Smooth muscle cell (in vitro differentiated cells): ENCODE results near the gene ETF1. TPM values are rescaled to one million over a fixed set of nuclear protein-coding genes. Genes with fewer than 3 reads are reported as not detected.

ENCODE experiments used
- DNase-seq: peaks from one replicate; lab custom pipeline; 2025; ENCODE audit not compliant: unreplicated experiment; lab: John Stamatoyannopoulos, UW
- H2AFZ ChIP-seq: fragments of 200-600 bp; sonication (generic); 2 replicates; pipeline ENCODE4 v1.6.0; 2016; ENCODE audit warnings: antibody characterized with exemption, low read depth, mild to moderate bottlenecking
- H3F3A ChIP-seq: fragments of 200-600 bp; sonication (generic); 2 replicates; pipeline ENCODE4 v1.6.0; 2017; ENCODE audit warnings: antibody characterized with exemption, low read depth
- H3K27ac ChIP-seq: fragments of 200-600 bp; sonication (generic); 2 replicates; pipeline ENCODE4 v1.5.1; 2016; ENCODE audit warnings: low read depth, mild to moderate bottlenecking
- H3K27me3 ChIP-seq: fragments of 200-600 bp; sonication (generic); 2 replicates; pipeline ENCODE4 v1.6.1; 2016; ENCODE audit warnings: low read depth, mild to moderate bottlenecking
- H3K36me3 ChIP-seq: fragments of 200-600 bp; sonication (generic); 2 replicates; pipeline ENCODE4 v1.5.1; 2016; ENCODE audit warnings: low read depth
- H3K4me1 ChIP-seq: fragments of 200-600 bp; sonication (generic); 2 replicates; pipeline ENCODE4 v1.5.1; 2016; ENCODE audit warnings: low read depth
- H3K4me2 ChIP-seq: fragments of 200-600 bp; sonication (generic); 2 replicates; pipeline ENCODE4 v1.6.0; 2016; ENCODE audit warnings: mild to moderate bottlenecking
- H3K4me3 ChIP-seq: fragments of 200-600 bp; sonication (generic); 2 replicates; pipeline ENCODE4 v1.5.1; 2016; ENCODE audit warnings: mild to moderate bottlenecking
- H3K79me2 ChIP-seq: fragments of 200-600 bp; sonication (generic); 2 replicates; pipeline ENCODE4 v1.6.0; 2016; ENCODE audit warnings: low read depth, mild to moderate bottlenecking
- H3K9ac ChIP-seq: fragments of 200-600 bp; sonication (generic); 2 replicates; pipeline ENCODE4 v1.6.0; 2016; ENCODE audit warnings: low read depth
- H3K9me3 ChIP-seq: fragments of 200-600 bp; sonication (generic); replicated peaks from 2 replicates; pipeline ENCODE4 v1.5.1; 2016; ENCODE audit warnings: low read depth
- H4K20me1 ChIP-seq: fragments of 200-600 bp; sonication (generic); 2 replicates; pipeline ENCODE4 v1.6.0; 2016; ENCODE audit warnings: low read depth
- WGBS: methylation state at CpG from one replicate; pipeline ENCODE4 v1.1.7; 2016; ENCODE audit warnings: low lambda C conversion rate; 5-methylcytosine and 5-hydroxymethylcytosine counted together
- polyA plus RNA-seq: library from polyadenylated mRNA; unstranded; fragments of >200 nt; fragmentation: Nextera tagmentation; extraction: Ambion mirVana; gene quantifications from 2 replicates; pipeline ENCODE4 v1.2.1, GENCODE V29; 2016
- total RNA-seq: library from RNA; depleted of rRNA; stranded (reverse); fragments of >200 nt; gene quantifications from 2 replicates; pipeline ENCODE4 v1.2.3, GENCODE V29; 2014
- TF ChIP-seq, protein P1 (sequence below): fragments of 200-600 bp; sonication (generic); IDR thresholded peaks from 2 replicates; pipeline ENCODE4 v1.5.1; 2017; ENCODE audit warnings: borderline replicate concordance, mild to moderate bottlenecking, antibody characterized with exemption; ENCODE audit not compliant: insufficient read depth, poor library complexity, severe bottlenecking

Gene ETF1
- total and polyA plus RNA-seq, 2 experiments from 2014 or later: 48.7 to 98.0 TPM

DNA sequence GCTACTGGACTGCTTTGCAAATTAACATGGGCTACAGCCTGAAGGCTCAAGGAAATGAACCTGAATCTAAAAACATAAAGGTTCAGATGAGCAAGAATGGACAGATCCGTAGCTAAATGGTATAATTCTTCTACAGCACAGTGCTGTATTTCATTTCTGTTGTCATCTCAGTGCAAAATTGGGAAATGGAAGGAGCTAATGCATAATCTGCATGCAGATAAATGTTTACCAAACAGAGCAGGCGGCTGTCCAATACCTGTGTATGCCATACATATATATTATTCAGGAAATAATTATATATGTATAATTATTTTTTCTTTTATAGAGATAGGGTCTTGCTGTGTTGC, 36.5 kb upstream of the ETF1 start:
- peaks cover 3% of the 10 kb centered on the region for H4K20me1 ChIP-seq
- no peaks in the 10 kb centered on the region for H3K27me3 ChIP-seq
- H3K9ac ChIP-seq: no peak overlapping the region
- WGBS: 51% methylated on average over 2 of the region's 2 CpGs
- TF ChIP-seq, protein P1, sequence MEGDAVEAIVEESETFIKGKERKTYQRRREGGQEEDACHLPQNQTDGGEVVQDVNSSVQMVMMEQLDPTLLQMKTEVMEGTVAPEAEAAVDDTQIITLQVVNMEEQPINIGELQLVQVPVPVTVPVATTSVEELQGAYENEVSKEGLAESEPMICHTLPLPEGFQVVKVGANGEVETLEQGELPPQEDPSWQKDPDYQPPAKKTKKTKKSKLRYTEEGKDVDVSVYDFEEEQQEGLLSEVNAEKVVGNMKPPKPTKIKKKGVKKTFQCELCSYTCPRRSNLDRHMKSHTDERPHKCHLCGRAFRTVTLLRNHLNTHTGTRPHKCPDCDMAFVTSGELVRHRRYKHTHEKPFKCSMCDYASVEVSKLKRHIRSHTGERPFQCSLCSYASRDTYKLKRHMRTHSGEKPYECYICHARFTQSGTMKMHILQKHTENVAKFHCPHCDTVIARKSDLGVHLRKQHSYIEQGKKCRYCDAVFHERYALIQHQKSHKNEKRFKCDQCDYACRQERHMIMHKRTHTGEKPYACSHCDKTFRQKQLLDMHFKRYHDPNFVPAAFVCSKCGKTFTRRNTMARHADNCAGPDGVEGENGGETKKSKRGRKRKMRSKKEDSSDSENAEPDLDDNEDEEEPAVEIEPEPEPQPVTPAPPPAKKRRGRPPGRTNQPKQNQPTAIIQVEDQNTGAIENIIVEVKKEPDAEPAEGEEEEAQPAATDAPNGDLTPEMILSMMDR: no peak
- no peaks in the 10 kb centered on the region for H3F3A ChIP-seq
- H3K4me3 ChIP-seq: no peak overlapping the region
- no peak overlapping the region for H3K4me2 ChIP-seq
- no peak for DNase-seq
- no peaks in the 10 kb centered on the region for H3K36me3 ChIP-seq
- H2AFZ ChIP-seq: no peak overlapping the region
- H3K27ac ChIP-seq: no peak overlapping the region
- H3K9me3 ChIP-seq: no peaks in the 10 kb centered on the region
- peaks cover 4% of the 10 kb centered on the region for H3K4me1 ChIP-seq
- peaks cover 5% of the 10 kb centered on the region for H3K79me2 ChIP-seq

DNA sequence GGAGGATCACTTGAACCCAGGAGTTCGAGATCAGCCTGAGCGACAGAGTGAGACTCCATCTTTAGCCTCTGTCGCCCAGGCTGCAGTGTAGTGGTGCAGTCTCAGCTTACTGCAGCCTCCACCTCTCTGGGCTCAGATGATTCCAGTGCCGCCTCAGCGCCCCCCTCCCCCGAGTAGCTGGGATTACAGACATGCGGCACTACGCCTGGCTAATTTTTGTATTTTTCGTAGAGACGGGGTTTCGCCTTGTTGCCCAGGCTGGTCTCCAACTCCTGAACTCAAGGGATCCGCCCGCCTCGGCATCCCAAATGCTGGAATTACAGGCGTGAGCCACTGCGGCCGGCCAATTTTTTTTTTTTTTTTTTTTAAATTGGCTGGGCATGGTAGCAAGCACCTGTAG, 34.4 kb upstream of the ETF1 start:
- TF ChIP-seq, protein P1: no peak
- Histone ChIP-seq H3K9me3 (no peaks in the 10 kb centered on the region), H3K27ac (no peak overlapping the region), H3K4me2 (no peak overlapping the region), H3K36me3 (no peaks in the 10 kb centered on the region), H3K4me1 (peaks cover 14% of the 10 kb centered on the region), H3K9ac (no peak overlapping the region), H3K79me2 (peaks cover 25% of the 10 kb centered on the region), H3K4me3 (no peak overlapping the region), H3K27me3 (no peaks in the 10 kb centered on the region), H4K20me1 (peaks cover 17% of the 10 kb centered on the region), H2AFZ (peak overlapping the region; percentile 33), H3F3A (no peaks in the 10 kb centered on the region)
- no peak for DNase-seq
- WGBS: 94% methylated on average over 17 of the region's 17 CpGs

DNA sequence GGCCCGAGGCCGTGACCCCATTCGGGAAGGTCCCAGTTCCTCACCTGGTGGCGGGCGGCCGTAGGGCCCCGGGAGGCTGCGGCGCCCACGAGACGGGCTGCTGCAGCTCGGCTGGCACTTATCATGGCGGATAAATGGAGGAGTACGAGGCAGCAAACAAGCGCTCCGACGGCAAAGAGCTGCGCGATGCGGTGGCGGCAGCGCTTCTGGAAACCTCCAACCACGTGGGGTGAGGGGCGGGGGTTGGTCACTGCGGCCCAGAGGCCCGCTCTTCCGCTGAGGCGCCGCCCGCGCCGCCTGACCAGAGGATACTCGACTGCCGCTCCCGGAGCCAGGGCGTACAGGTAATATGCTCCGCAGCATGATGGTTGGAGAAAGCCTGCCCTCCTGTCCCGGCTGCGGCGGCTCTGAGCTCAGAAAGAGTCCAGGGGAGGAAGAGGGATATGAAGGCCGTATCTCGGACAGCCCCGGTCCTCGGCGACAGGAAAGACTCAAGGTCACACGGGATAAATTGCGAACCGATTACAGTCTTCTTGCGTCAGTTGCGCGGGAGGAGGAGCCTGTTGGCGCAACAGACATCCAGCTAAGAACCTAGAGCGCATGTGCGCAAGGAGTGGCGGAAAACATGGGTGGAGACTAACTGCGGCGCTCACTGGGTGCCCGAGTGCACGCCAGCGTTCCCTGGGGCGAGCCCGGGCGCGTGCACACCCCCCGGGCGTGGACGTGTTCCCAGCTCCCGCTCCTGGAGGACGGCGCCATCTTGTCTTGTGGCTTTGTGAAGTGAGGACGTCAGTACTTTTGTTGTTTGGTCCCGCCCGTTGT, 32.4 kb upstream of the ETF1 start, which contains the start of gene HSPA9:
HSPA9 (minus strand) TSS at position 208 of the 822 bp plus-strand sequence; CDS start at position 125, 83 bp downstream.
- DNase-seq: peak; percentile 98
- Histone ChIP-seq H2AFZ (peak within 1 kb of the TSS; percentile 91), H3F3A (no peaks in the 10 kb centered on the region), H3K27ac (peak within 1 kb of the TSS; percentile 98), H3K9ac (peak within 1 kb of the TSS; percentile 99), H3K27me3 (no peaks in the 10 kb centered on the region), H3K4me1 (peaks cover 14% of the 10 kb centered on the region), H3K36me3 (no peaks in the 10 kb centered on the region), H3K4me2 (peak within 1 kb of the TSS; percentile 95), H3K79me2 (peaks cover 43% of the 10 kb centered on the region), H3K9me3 (no peaks in the 10 kb centered on the region), H4K20me1 (peaks cover 29% of the 10 kb centered on the region), H3K4me3 (peak within 1 kb of the TSS; percentile 80)
- 1% methylated on average over 73 of the region's 73 CpGs for WGBS
- TF ChIP-seq, protein P1: no peak
